NAMALWA (cell line): ENCODE results near the gene FBXL5.
A peak's percentile ranks its signal among the peaks of the same experiment; 100 is the strongest.
"Not testable (repeated sequence)": the region's sequence is repeated elsewhere in the genome, so short reads cannot be mapped to it uniquely, and the experiment has no call there.

ENCODE experiments used
- DNase-seq: peaks from one replicate; pipeline ENCODE4 v3.0.0-alpha.2; 2015; ENCODE audit warnings: low spot score

Gene FBXL5

DNA sequence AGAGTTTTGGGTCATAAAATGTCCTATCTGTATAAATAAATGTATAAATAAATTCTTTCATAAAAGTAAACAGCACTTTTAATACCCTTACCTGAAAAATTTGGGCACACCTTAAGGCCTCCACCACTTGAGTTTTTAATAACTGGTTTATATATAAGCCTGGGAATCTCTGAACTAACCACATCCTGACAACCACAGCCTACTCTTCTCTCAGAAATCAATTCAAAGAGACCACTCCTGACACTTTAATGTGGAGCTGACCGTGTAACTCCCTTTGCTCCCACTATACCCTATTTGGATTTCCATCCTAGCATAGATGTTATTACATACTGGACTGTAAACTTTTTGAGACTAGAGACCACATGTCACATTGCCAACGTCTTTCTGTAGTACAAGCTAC, 3.5 kb downstream of the FBXL5 start:
- DNase-seq: no peak

GRCh38 chr4:15649914-15650545, 5.1 kb downstream of the FBXL5 start:
- peak; percentile 87 for DNase-seq

DNA sequence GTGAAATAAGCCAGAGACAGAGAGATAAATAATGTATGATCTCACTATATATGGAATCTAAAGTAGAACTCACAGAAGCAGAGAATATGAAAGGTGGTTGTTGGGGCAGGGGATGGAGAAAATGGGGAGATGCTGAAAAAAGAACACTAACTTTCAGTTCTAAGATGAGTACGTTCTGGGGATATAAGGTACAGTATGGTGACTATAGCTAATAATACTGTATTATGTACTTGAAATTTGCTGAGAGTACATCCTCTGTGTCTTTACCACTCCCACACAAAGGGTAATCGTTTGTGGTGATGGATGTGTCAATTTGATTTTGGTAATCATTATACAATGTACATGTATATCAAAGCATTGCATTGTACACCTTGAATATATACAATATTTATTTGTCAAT, 6.6 kb downstream of the FBXL5 start:
- DNase-seq: no peak

- DNase-seq: no peak
Measured at GRCh38 chr4:15638418-15638817, 16.7 kb downstream of the FBXL5 start.

GRCh38 chr4:15636818-15637217, 18.3 kb downstream of the FBXL5 start:
- no peak for DNase-seq

DNA sequence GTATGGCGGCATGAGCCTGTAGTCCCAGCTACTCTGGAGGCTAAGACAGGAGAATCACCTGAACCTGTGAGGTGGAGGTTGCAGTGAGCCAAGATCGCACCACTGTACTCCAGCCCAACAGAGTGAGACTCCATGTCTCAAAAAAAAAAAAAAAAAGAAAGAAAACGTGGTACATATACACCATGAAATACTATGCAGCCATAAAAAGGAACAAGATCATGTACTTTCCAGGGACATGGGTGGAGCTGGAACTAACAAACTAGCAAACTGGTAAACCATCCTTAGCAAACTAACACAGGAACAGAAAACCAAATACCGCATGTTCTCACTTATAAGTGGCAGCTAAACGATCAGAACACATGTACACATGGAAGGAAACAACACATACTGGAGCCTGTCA, 37.8 kb downstream of the FBXL5 start:
- DNase-seq: not testable (repeated sequence)

DNA sequence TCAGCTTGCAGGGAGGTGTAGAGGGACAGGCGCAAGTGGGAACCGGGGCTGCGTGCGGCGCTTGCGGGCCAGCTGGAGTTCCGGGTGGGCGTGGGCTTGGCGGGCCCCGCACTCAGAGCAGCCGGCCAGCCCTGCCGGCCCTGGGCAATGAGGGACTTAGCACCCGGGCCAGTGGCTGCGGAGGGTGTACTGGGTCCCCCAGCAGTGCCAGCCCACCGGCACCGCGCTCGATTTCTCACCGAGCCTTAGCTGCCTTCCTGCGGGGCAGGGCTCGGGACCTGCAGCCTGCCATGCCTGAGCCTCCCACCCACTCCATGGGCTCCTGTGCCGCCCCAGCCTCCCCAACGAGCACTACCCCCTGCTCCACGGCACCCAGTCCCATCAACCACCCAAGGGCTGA, 40.3 kb downstream of the FBXL5 start:
- DNase-seq: not testable (repeated sequence)

- no peak for DNase-seq
Measured at GRCh38 chr4:15612136-15612535, 43.0 kb downstream of the FBXL5 start.

DNA sequence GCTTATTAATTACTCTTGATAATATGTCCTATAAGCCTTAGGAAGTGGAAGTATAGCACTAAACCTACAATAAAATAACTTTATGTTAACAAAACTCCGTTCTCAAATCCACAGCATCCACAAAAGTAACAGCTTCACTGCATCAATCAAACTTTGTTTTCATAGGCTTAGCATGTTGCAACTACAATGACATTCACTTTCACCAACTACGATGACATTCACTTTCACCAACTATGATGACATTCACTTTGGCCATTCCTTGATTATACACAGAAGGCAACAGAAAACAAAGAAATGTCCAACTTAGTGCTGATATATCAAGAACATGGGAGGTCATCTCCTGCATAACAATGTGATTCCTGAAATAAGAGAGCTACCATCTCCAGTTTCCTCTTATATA, 44.3 kb downstream of the FBXL5 start:
- DNase-seq: no peak

DNA sequence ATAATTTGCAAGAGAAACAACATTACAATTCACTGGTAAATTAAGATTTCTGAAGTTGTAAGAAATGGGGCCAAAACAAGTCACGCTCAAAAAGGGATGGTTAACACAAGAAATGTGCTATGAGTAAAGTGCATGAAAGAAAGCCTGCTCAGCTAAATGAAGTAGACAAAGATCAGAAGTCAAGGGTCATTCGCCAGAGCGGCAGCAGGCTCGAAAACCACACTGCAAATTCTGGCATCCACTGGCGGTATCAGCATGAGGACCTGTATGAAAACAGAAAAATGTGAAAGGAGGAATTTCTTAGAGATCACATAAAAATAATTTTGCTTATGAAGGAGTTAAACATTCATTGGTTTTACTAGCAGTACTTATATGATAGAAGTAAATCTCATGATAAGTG, 49.6 kb downstream of the FBXL5 start:
- DNase-seq: no peak

DNA sequence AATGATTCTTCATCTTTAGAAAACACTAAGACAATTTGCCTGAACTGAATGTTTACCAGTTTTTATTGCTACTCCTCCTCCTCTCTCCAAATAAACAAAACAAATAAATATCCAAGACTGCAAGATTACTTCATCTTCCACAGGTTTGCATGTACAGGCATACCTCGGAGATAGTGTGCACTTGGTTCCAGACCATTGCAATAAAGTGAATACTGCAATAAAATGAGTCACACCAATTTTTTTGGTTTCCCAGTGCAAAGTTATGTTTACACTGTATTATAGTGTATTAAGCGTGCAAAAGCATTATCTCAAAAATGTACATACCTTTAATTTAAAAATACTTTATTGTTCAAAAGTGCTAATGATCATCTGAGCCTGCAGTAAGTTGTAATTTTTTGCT, 53.3 kb downstream of the FBXL5 start:
- no peak for DNase-seq

GRCh38 chr4:15600176-15600575, 55.0 kb downstream of the FBXL5 start:
- no peak for DNase-seq

GRCh38 chr4:15598644-15599043, 56.5 kb downstream of the FBXL5 start:
- DNase-seq: no peak

DNA sequence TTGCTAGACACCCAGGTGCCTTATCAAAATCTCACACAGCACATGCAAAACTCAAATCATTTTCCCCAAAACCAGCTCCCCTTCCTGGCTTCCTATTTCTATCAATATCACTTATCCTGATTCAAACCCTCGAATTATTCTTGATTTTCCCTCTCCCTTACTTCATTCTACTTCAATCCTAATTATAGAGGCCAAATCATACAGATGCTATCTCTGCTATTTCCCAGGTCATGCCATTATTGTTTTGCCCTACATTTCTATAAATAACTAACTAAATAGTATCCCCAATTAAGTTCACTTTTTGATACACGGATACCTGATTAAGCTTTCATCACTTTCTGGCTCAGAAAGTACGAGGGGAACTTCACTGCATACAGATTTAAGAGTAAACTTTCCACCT, 62.4 kb downstream of the FBXL5 start:
- DNase-seq: no peak

GRCh38 chr4:15587649-15588048, 67.5 kb downstream of the FBXL5 start:
- DNase-seq: no peak

DNA sequence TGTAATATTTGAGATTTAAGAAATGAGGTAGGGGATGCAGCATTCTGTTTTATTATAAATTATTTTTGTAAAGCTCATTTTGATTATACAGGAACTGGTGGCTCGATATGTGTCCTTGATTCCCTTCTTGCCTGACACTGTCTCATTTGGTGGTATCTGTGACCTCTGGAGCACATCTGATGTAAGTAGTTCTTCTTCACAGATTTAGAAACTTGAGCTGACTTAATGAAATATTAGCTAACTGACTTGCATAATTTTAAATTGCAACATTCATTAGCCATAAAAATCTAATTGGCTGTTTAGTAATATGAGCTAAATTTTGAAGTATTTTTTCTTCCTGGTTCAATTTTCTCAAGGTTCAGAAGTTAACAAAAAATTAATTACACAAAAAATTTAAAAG, 69.1 kb downstream of the FBXL5 start:
- no peak for DNase-seq

DNA sequence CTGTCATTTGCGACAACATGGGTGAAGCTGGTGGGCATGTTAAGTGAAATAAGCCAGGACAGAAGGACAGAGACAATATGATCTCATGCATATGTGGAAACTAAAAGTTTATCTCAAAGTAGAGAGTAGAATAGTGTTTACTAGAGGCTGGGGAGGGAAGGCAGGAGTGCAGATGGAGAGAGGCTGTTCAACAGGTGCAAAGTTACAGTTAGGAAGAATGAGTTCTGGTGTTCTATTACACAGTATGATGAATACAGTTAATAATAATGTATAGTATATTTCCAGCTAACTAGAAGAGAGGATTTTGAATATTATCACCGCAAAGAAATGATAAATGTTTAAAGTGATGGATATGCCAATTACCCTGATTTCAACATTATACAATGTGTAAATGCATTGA, 69.8 kb downstream of the FBXL5 start:
- no peak for DNase-seq

DNA sequence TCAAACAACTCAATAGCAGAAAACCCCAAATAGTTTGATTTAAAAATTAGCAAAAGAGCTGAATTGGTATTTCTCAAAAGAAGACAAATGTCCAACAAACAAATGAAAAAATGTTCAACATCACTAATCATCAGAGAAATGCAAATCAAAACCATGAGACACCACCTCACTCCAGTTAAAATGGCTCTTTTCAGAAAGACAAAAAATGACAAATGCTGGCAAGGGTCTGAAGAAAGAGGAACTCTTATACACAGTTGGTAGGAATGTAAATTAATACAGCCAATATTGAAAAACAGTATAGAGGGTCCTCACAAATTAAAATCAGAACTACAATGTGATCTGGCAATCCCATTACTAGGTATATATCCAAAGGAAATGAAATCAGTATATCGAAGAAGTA, 70.4 kb downstream of the FBXL5 start:
- peak; percentile 25 for DNase-seq

DNA sequence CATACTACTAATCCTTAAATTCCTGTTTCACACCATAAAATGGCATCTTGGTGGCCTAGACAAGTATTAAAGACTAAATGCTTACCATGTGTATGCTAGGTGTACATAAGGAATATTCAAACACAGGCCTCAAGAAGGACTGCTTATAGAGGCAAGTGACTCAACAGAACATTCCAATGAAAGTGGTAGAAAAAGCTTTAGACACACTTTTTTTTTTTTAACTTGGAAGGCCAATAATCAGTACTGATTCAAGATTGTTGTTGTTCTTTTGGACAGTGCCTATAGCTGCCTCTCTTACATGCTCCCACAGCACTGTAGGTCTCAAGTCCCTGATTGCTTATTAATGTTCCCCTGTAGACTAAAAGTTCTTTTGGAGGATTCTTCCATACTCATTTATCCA, 77.6 kb downstream of the FBXL5 start:
- DNase-seq: no peak

DNA sequence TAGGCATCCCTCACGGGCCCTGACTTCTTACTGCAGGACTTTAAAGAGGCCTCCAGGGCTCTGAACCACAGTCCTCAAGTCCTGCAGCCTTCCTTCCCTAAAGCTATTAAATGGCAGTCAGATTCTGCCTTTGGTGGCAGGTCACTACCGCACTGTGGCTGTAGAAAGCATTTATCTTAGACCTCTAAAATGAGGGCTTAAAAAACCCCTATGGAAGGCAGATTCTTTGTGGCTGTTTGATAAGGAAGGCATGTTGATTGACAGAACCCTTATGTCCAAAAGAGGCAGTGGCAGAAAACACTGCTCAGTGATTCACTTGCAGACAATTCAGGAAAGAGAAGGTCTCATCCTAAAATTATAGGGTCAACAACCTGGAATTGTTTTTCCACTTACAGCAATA, 79.2 kb downstream of the FBXL5 start:
- no peak for DNase-seq

DNA sequence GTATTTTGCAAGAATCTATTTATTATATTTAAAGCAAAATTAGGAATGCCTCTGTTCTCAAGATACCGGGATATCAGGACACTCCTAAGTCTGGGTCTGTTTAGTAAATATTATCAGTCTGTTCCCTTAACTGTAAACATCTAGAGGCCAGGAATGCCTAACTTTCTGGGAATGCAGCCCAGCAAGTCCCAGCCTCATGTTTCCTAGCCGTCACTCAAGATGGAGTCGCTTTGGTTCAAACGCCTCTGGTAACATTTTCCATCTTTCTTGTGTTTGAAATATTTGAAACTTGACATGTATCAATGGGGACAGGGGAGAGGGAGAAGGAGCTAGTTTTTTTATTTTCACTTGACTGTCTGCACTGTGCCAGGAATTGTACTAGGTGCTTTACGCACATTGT, 85.4 kb downstream of the FBXL5 start:
- no peak for DNase-seq

DNA sequence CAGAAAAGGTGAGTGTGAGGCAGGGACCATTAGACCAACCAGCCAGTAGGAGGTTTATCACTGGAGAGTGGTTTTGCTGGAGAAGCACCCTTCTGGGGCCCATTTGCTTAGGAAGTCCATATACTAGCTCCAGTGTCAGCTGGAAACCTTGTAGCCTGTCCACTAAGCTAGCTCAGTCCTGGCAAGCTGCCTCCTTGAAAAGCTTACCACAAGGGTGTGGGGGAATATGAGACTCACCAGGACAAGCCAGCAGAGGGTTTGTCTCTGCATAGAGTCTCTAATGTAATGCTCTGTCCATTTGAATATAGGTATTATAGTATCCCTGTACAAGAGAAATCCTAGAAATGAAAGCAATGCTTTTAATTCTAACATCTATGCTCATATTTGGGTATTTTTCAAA, 86.3 kb downstream of the FBXL5 start:
- DNase-seq: no peak

- DNase-seq: no peak
Measured at GRCh38 chr4:15563871-15564270, 91.3 kb downstream of the FBXL5 start.

DNA sequence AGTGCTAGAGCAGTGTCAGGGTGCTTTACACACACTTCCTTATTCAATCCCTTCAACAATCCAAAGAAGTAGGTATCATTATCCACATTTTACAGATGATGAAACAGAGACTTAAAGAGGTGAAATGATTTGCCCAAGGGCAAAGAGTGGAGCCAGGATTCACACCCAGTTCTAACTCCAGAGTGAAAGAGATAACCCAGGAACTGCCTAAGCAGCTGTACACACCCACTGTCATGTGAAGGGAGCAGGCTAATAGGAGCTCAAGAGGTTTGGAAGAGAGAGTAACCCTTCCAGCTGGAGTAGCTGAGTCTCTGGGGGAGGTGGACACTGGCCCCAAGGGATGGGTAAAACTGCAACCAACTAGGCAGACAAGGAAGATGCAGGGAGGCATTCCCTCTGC, 92.5 kb downstream of the FBXL5 start:
- DNase-seq: no peak

DNA sequence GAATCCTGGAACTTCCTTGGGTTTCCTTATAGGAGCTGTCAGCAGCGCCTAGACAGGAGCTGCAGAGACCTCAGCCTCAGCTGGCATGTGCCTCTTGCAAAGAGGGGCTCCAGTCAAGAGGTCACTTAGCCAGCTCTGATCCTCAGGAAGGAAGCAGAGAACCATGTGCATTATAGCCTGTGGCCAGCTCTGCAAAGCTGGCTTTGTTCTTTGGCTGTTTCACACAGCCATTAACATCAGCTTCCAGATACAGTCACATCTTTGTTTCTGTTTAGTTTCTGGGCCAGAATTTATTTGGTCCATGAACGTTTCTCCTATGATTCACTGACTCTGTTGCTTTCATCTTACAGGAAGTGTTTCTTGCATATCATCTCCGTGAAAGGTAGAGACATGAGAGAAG, 93.0 kb downstream of the FBXL5 start:
- DNase-seq: no peak
